NCI-H1417 treated with DMSO at 0.1 percent for 48 hours (cell line): ENCODE results near the gene GLI2.

Experiments
- DNase-seq: peaks from one replicate; lab custom pipeline; 2025; lab: John Stamatoyannopoulos, UW

Gene GLI2

GRCh38 chr2:120738786-120739437 is 3.2 kb downstream of the GLI2 start:
- DNase-seq: no peak

- DNase-seq: no peak
These were observed 3.9 kb downstream of the GLI2 start for GRCh38 chr2:120739438-120740090.

GRCh38 chr2:120740375-120740764 is 4.7 kb downstream of the GLI2 start:
- no peak for DNase-seq

- DNase-seq: no peak
These were observed 5.3 kb downstream of the GLI2 start for GRCh38 chr2:120740765-120741524.

- no peak for DNase-seq
These were observed 6.2 kb downstream of the GLI2 start for GRCh38 chr2:120741571-120742561.

GRCh38 chr2:120743657-120744056 is 8.0 kb downstream of the GLI2 start:
- no peak for DNase-seq

- DNase-seq: no peak
These were observed 9.1 kb downstream of the GLI2 start for GRCh38 chr2:120744817-120745216.

GRCh38 chr2:120745420-120746111 is 9.9 kb downstream of the GLI2 start:
- DNase-seq: no peak

GRCh38 chr2:120746144-120746543 is 10.5 kb downstream of the GLI2 start:
- no peak for DNase-seq

- DNase-seq: no peak
These were observed 11.6 kb downstream of the GLI2 start for GRCh38 chr2:120747281-120747680.

GRCh38 chr2:120747706-120748105 is 12.0 kb downstream of the GLI2 start:
- DNase-seq: no peak

GRCh38 chr2:120748310-120748709 is 12.6 kb downstream of the GLI2 start:
- no peak for DNase-seq

- DNase-seq: no peak
These were observed 13.1 kb downstream of the GLI2 start for GRCh38 chr2:120748741-120749140.

GRCh38 chr2:120749506-120750431 is 14.1 kb downstream of the GLI2 start:
- no peak for DNase-seq

- no peak for DNase-seq
These were observed 15.0 kb downstream of the GLI2 start for GRCh38 chr2:120750488-120751210.

GRCh38 chr2:120751553-120751952 is 15.9 kb downstream of the GLI2 start:
- no peak for DNase-seq

- DNase-seq: no peak
These were observed 18.6 kb downstream of the GLI2 start for GRCh38 chr2:120754067-120754960.
